Parathyroid adenoma (tissue), 2 donors: ENCODE measurements around the gene RALGAPA2.

Experiments
- H2AFZ ChIP-seq: fragments of 300-600 bp; sonication (generic); one replicate; pipeline ENCODE4 v1.7.0; 2017; ENCODE audit warnings: antibody characterized with exemption, mild to moderate bottlenecking
- H3K27ac ChIP-seq: fragments of 300-600 bp; sonication (generic); one replicate; pipeline ENCODE4 v1.7.0; 2017
- H3K27me3 ChIP-seq: fragments of 300-600 bp; sonication (generic); one replicate; pipeline ENCODE4 v1.7.0; 2017; ENCODE audit warnings: low read length; ENCODE audit not compliant: control insufficient read depth, insufficient read depth
- H3K36me3 ChIP-seq: fragments of 300-600 bp; sonication (generic); one replicate; pipeline ENCODE4 v1.7.0; 2017; ENCODE audit warnings: low read length; ENCODE audit not compliant: control insufficient read depth, insufficient read depth
- H3K4me1 ChIP-seq: fragments of 300-600 bp; sonication (generic); one replicate; pipeline ENCODE4 v1.7.0; 2017; ENCODE audit warnings: control low read depth
- H3K4me2 ChIP-seq: fragments of 300-600 bp; sonication (generic); one replicate; pipeline ENCODE4 v1.7.0; 2017; ENCODE audit warnings: low read length
- H3K4me3 ChIP-seq: fragments of 300-600 bp; sonication (generic); one replicate; pipeline ENCODE4 v1.7.0; 2017; ENCODE audit warnings: low read depth, low read length
- H3K79me2 ChIP-seq: fragments of 300-600 bp; sonication (generic); one replicate; pipeline ENCODE4 v1.7.0; 2017; ENCODE audit warnings: control low read depth
- H3K9ac ChIP-seq: fragments of 300-600 bp; sonication (generic); one replicate; pipeline ENCODE4 v1.7.0; 2017; ENCODE audit warnings: mild to moderate bottlenecking
- H3K9me3 ChIP-seq: fragments of 300-600 bp; sonication (generic); one replicate; pipeline ENCODE4 v1.7.0; 2017; ENCODE audit warnings: low read length; ENCODE audit not compliant: control insufficient read depth
- TF ChIP-seq, protein P1 (sequence below): fragments of 300-600 bp; sonication (generic); IDR thresholded peaks from one replicate; pipeline ENCODE4 v1.7.0; 2017; ENCODE audit warnings: antibody characterized with exemption, mild to moderate bottlenecking
- donor health status: primary hyperparathyroidism.

The RALGAPA2 gene

GRCh38 chr20:20417876-20418676, 294.4 kb downstream of the RALGAPA2 start:
- no peaks in the 10 kb centered on the region for H3K27me3 ChIP-seq
- no peak overlapping the region for H3K4me2 ChIP-seq
- H3K27ac ChIP-seq: no peak overlapping the region
- H2AFZ ChIP-seq: no peak overlapping the region
- H3K4me1 ChIP-seq: no peaks in the 10 kb centered on the region
- no peaks in the 10 kb centered on the region for H3K79me2 ChIP-seq
- H3K9ac ChIP-seq: no peak overlapping the region
- TF ChIP-seq, protein P1, sequence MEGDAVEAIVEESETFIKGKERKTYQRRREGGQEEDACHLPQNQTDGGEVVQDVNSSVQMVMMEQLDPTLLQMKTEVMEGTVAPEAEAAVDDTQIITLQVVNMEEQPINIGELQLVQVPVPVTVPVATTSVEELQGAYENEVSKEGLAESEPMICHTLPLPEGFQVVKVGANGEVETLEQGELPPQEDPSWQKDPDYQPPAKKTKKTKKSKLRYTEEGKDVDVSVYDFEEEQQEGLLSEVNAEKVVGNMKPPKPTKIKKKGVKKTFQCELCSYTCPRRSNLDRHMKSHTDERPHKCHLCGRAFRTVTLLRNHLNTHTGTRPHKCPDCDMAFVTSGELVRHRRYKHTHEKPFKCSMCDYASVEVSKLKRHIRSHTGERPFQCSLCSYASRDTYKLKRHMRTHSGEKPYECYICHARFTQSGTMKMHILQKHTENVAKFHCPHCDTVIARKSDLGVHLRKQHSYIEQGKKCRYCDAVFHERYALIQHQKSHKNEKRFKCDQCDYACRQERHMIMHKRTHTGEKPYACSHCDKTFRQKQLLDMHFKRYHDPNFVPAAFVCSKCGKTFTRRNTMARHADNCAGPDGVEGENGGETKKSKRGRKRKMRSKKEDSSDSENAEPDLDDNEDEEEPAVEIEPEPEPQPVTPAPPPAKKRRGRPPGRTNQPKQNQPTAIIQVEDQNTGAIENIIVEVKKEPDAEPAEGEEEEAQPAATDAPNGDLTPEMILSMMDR: no peak
- no peak overlapping the region for H3K4me3 ChIP-seq
- no peaks in the 10 kb centered on the region for H3K36me3 ChIP-seq
- no peaks in the 10 kb centered on the region for H3K9me3 ChIP-seq

GRCh38 chr20:20415321-20415720, 297.1 kb downstream of the RALGAPA2 start:
- Histone ChIP-seq H3K27me3 (no peaks in the 10 kb centered on the region), H3K4me1 (no peaks in the 10 kb centered on the region), H3K4me2 (no peak overlapping the region), H3K4me3 (no peak overlapping the region), H3K27ac (no peak overlapping the region), H3K36me3 (no peaks in the 10 kb centered on the region), H2AFZ (no peak overlapping the region), H3K9me3 (no peaks in the 10 kb centered on the region), H3K79me2 (no peaks in the 10 kb centered on the region), H3K9ac (no peak overlapping the region)
- TF ChIP-seq, protein P1: no peak

GRCh38 chr20:20414640-20415220, 297.7 kb downstream of the RALGAPA2 start:
- no peaks in the 10 kb centered on the region for H3K79me2 ChIP-seq
- H3K27ac ChIP-seq: no peak overlapping the region
- TF ChIP-seq, protein P1: no peak
- H2AFZ ChIP-seq: no peak overlapping the region
- H3K27me3 ChIP-seq: no peaks in the 10 kb centered on the region
- no peaks in the 10 kb centered on the region for H3K36me3 ChIP-seq
- H3K9ac ChIP-seq: no peak overlapping the region
- H3K9me3 ChIP-seq: no peaks in the 10 kb centered on the region
- no peaks in the 10 kb centered on the region for H3K4me1 ChIP-seq
- H3K4me3 ChIP-seq: no peak overlapping the region
- no peak overlapping the region for H3K4me2 ChIP-seq

DNA sequence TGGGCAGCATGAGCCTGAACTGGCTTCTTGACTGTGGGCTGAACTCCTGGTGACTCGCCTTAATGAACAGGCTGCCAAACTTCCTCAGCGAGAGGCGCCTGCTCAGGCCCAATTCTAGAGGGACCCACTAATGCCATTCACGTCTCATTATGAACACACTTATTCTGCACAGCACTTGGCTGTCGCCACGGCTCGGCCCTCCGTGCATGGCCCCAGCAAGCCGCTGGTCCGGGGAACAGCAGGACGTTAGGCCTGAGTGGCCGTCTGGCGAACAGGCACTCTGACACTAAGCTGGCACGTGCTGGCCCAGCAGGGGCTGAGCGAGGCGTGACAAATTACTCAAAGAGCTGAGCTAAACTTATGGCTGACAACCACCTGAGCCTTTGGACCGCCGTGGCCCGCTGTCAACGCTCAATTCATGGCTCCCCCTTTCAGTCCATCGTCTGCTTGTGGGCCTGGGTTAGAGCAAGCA, 298.6 kb downstream of the RALGAPA2 start:
- H3K79me2 ChIP-seq: no peaks in the 10 kb centered on the region

More for the DNA sequence above, 298.6 kb downstream of the RALGAPA2 start:
- H3K4me3 ChIP-seq: no peak overlapping the region
- no peak overlapping the region for H3K27ac ChIP-seq
- no peak overlapping the region for H3K4me2 ChIP-seq
- no peak overlapping the region for H3K9ac ChIP-seq
- H3K4me1 ChIP-seq: no peaks in the 10 kb centered on the region
- no peaks in the 10 kb centered on the region for H3K36me3 ChIP-seq
- TF ChIP-seq, protein P1: no peak
- no peaks in the 10 kb centered on the region for H3K9me3 ChIP-seq
- no peaks in the 10 kb centered on the region for H3K27me3 ChIP-seq
- H2AFZ ChIP-seq: no peak overlapping the region
